ENCODE data around the gene QDPR.

GRCh38 chr4:17482716-17483115 lies 29.2 kb downstream of the QDPR start:
- TF ChIP-seq CTCF (IDR thresholded peaks at IDR 0.05), result no peak
- no peak for TF ChIP-seq RAD21 (IDR thresholded peaks at IDR 0.05; ENCODE audit: low read length)
- no peak for TF ChIP-seq USF1 (IDR thresholded peaks at IDR 0.05; ENCODE audit: borderline replicate concordance, low read depth)
- TF ChIP-seq EZH2phosphoT487 (IDR thresholded peaks at IDR 0.05; ENCODE audit: borderline replicate concordance, low read depth), result no peak
- no peak for TF ChIP-seq REST (IDR thresholded peaks at IDR 0.05; ENCODE audit: low read depth, low read length)
- no peak for TF ChIP-seq MAX (IDR thresholded peaks at IDR 0.05; ENCODE audit: low read depth)
- TF ChIP-seq MXI1 (IDR thresholded peaks at IDR 0.05; ENCODE audit: low read depth, low read length), result no peak
- TF ChIP-seq MEF2A (IDR thresholded peaks at IDR 0.05; ENCODE audit: borderline replicate concordance, low read depth), result no peak
- no peak for TF ChIP-seq SIN3A (IDR thresholded peaks at IDR 0.05; ENCODE audit: borderline replicate concordance, low read depth, low read length)
- TF ChIP-seq POLR2AphosphoS5 (IDR thresholded peaks at IDR 0.05; ENCODE audit: low read depth, low read length), result no peak
- TF ChIP-seq JUND (IDR thresholded peaks at IDR 0.05), result no peak
